Liver (tissue), 9 donors: ENCODE data around the gene GDF2. TPM values are rescaled to one million over a fixed set of nuclear protein-coding genes. Genes with fewer than 3 reads are reported as not detected.

Experiments used
- DNase-seq: peaks from one replicate; pipeline ENCODE4 v3.0.0-alpha.2; 2017; ENCODE audit warnings: low spot score
- H3K27ac ChIP-seq, 2 donors: one replicate each; pipeline ENCODE4 v1.7.0; 2013; ENCODE audit warnings: inconsistent platforms in 2 of 2, low read length in 2 of 2, control low read depth in 1 of 2, low read depth in 1 of 2, mild to moderate bottlenecking in 1 of 2
- H3K27me3 ChIP-seq, 4 donors: one replicate each; pipeline versions ENCODE4 v1.6.1 to v1.7.0; 2013; ENCODE audit warnings: low read length in 3 of 4, inconsistent platforms in 1 of 4, mild to moderate bottlenecking in 1 of 4, moderate library complexity in 1 of 4; ENCODE audit not compliant: control insufficient read depth in 4 of 4, insufficient read depth in 4 of 4
- H3K36me3 ChIP-seq, 4 donors: one replicate each; pipeline versions ENCODE4 v1.6.1 to v1.7.0; 2013; ENCODE audit warnings: low read length in 3 of 4, mild to moderate bottlenecking in 3 of 4, low read depth in 1 of 4, moderate library complexity in 1 of 4; ENCODE audit not compliant: control insufficient read depth in 4 of 4, insufficient read depth in 3 of 4
- H3K4me1 ChIP-seq, 4 donors: one replicate each; pipeline versions ENCODE4 v1.6.1 to v1.7.0; 2013; ENCODE audit warnings: low read length in 3 of 4, mild to moderate bottlenecking in 3 of 4, moderate library complexity in 1 of 4; ENCODE audit not compliant: control insufficient read depth in 4 of 4, insufficient read depth in 4 of 4
- H3K4me3 ChIP-seq, 3 donors: one replicate each; pipeline versions ENCODE4 v1.6.1 to v1.7.0; 2013; ENCODE audit warnings: low read length in 3 of 3, control low read depth in 1 of 3, low read depth in 1 of 3, mild to moderate bottlenecking in 1 of 3
- H3K9ac ChIP-seq, 2 donors: one replicate each; pipeline ENCODE4 v1.7.0; 2013; ENCODE audit warnings: low read length in 2 of 2, mild to moderate bottlenecking in 2 of 2, moderate library complexity in 2 of 2, control low read depth in 1 of 2, low read depth in 1 of 2
- H3K9me3 ChIP-seq, 4 donors: one replicate each; pipeline versions ENCODE4 v1.6.1 to v1.7.0; 2013; ENCODE audit warnings: low read length in 3 of 4; ENCODE audit not compliant: control insufficient read depth in 4 of 4
- ATF3 ChIP-seq: IDR thresholded peaks from 2 replicates; pipeline ENCODE4 v1.6.1; 2016; ENCODE audit warnings: antibody characterized with exemption
- EGR1 ChIP-seq, 2 donors: IDR thresholded peaks; 2 replicates each; pipeline ENCODE4 v1.6.1; 2016 to 2018; ENCODE audit warnings: antibody characterized with exemption in 2 of 2, low read depth in 2 of 2
- FOXA1 ChIP-seq: IDR thresholded peaks from 2 replicates; pipeline ENCODE4 v1.6.1; 2016; ENCODE audit warnings: antibody characterized with exemption
- FOXA2 ChIP-seq: IDR thresholded peaks from 2 replicates; pipeline ENCODE4 v1.6.1; 2016; ENCODE audit warnings: antibody characterized with exemption
- GABPA ChIP-seq, 2 donors: IDR thresholded peaks in 1 of 2; conservative IDR thresholded peaks in 1 of 2; 2 replicates each; pipeline ENCODE4 v1.6.1; 2016; ENCODE audit warnings: antibody characterized with exemption in 2 of 2, mild to moderate bottlenecking in 1 of 2, moderate library complexity in 1 of 2
- HNF4A ChIP-seq, 2 donors: conservative IDR thresholded peaks; 2 replicates each; pipeline ENCODE4 v1.6.1; 2016; ENCODE audit warnings: antibody characterized with exemption in 2 of 2, mild to moderate bottlenecking in 2 of 2
- HNF4G ChIP-seq: IDR thresholded peaks from 2 replicates; pipeline ENCODE4 v1.6.1; 2016; ENCODE audit warnings: antibody characterized with exemption
- NR2F2 ChIP-seq: IDR thresholded peaks from 2 replicates; pipeline ENCODE4 v1.6.1; 2016; ENCODE audit warnings: antibody characterized with exemption
- RAD21 ChIP-seq, 2 donors: IDR thresholded peaks; 2 replicates each; pipeline ENCODE4 v1.6.1; 2016; ENCODE audit warnings: antibody characterized with exemption in 2 of 2, mild to moderate bottlenecking in 2 of 2
- REST ChIP-seq: IDR thresholded peaks from 2 replicates; pipeline ENCODE4 v1.6.1; 2016; ENCODE audit warnings: antibody characterized with exemption, mild to moderate bottlenecking
- RXRA ChIP-seq, 2 donors: IDR thresholded peaks; 2 replicates each; pipeline ENCODE4 v1.6.1; 2017 to 2018; ENCODE audit warnings: antibody characterized with exemption in 2 of 2, mild to moderate bottlenecking in 1 of 2
- SP1 ChIP-seq: IDR thresholded peaks from 2 replicates; pipeline ENCODE4 v1.6.1; 2018; ENCODE audit warnings: antibody characterized with exemption, mild to moderate bottlenecking
- TAF1 ChIP-seq: conservative IDR thresholded peaks from 2 replicates; pipeline ENCODE4 v1.6.1; 2016; ENCODE audit warnings: antibody characterized with exemption, mild to moderate bottlenecking
- YY1 ChIP-seq: IDR thresholded peaks from 2 replicates; pipeline ENCODE4 v1.6.1; 2016; ENCODE audit warnings: antibody characterized with exemption, mild to moderate bottlenecking
- WGBS: extraction: QIAGEN DNeasy Blood & Tissue Kit; methylation state at CpG from one replicate; pipeline ENCODE4 v1.1.7; 2013; 5-methylcytosine and 5-hydroxymethylcytosine counted together
- polyA plus RNA-seq, 2 donors: library from polyadenylated mRNA; stranded (reverse) in 1 of 2; unstranded in 1 of 2; fragments of 200-250 nt in 1 of 2; fragments of >200 nt in 1 of 2; fragmentation: Nextera tagmentation in 1 of 2; extraction: Ambion mirVana in 1 of 2; gene quantifications; one replicate each; pipeline versions ENCODE4 v1.2.1 to v1.2.3, GENCODE V29; 2013 to 2015
- total RNA-seq, 2 donors: library from RNA; depleted of rRNA; stranded (reverse); fragments of >200 nt; gene quantifications; one replicate each; pipeline ENCODE4 v1.2.3, GENCODE V29; 2014
- TF ChIP-seq, protein P1 (sequence below): IDR thresholded peaks from 2 replicates; pipeline ENCODE4 v1.6.1; 2016; ENCODE audit warnings: antibody characterized with exemption
- TF ChIP-seq, protein P2 (sequence below): fragments of 150-350 bp; IDR thresholded peaks from 2 replicates; pipeline ENCODE4 v1.5.1; 2017; ENCODE audit warnings: improper control_type of control experiment, low read depth, low read length; ENCODE audit not compliant: missing input control
- TF ChIP-seq, protein P3 (sequence below): IDR thresholded peaks from 2 replicates; pipeline ENCODE4 v1.6.1; 2016; ENCODE audit warnings: antibody characterized with exemption
- donor health status: healthy.
- donor health status: healthy.
- donor health status: healthy.
- donor health status: healthy.
- donor health status: healthy.

The GDF2 gene
- total and polyA plus RNA-seq, 4 donors, result 5.6 to 26.9 (median 14.5) TPM

- WGBS, result 88% methylated on average over 6 of the region's 6 CpGs
- DNase-seq, result no peak
- Histone ChIP-seq H3K4me3 (no peak overlapping the region), H3K27ac (no peak overlapping the region), H3K36me3 (no peaks in the 10 kb centered on the region), H3K9me3 (no peaks in the 10 kb centered on the region), H3K4me1 (peaks cover 0 to 12% (median 4%) of the 10 kb centered on the region in 4 donors), H3K9ac (no peak overlapping the region), H3K27me3 (no peaks in the 10 kb centered on the region)
- TF ChIP-seq FOXA2, result no peak
- TF ChIP-seq GABPA (IDR thresholded peaks at IDR 0.05 in 1 of 2, conservative IDR thresholded peaks at IDR 0.05 in 1 of 2), result no peak
- no peak for TF ChIP-seq EGR1 (IDR thresholded peaks at IDR 0.05; ENCODE audit: low read depth in 2 of 2)
- no peak for TF ChIP-seq TAF1
- TF ChIP-seq FOXA1, result no peak
- TF ChIP-seq HNF4A (conservative IDR thresholded peaks at IDR 0.05), result no peak
- TF ChIP-seq RAD21 (IDR thresholded peaks at IDR 0.05), result no peak
- TF ChIP-seq YY1, result no peak
- TF ChIP-seq RXRA (IDR thresholded peaks at IDR 0.05), result no peak
- no peak for TF ChIP-seq HNF4G
- no peak for TF ChIP-seq SP1
- TF ChIP-seq, protein P1, sequence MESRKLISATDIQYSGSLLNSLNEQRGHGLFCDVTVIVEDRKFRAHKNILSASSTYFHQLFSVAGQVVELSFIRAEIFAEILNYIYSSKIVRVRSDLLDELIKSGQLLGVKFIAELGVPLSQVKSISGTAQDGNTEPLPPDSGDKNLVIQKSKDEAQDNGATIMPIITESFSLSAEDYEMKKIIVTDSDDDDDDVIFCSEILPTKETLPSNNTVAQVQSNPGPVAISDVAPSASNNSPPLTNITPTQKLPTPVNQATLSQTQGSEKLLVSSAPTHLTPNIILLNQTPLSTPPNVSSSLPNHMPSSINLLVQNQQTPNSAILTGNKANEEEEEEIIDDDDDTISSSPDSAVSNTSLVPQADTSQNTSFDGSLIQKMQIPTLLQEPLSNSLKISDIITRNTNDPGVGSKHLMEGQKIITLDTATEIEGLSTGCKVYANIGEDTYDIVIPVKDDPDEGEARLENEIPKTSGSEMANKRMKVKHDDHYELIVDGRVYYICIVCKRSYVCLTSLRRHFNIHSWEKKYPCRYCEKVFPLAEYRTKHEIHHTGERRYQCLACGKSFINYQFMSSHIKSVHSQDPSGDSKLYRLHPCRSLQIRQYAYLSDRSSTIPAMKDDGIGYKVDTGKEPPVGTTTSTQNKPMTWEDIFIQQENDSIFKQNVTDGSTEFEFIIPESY, result no peak
- TF ChIP-seq, protein P2, sequence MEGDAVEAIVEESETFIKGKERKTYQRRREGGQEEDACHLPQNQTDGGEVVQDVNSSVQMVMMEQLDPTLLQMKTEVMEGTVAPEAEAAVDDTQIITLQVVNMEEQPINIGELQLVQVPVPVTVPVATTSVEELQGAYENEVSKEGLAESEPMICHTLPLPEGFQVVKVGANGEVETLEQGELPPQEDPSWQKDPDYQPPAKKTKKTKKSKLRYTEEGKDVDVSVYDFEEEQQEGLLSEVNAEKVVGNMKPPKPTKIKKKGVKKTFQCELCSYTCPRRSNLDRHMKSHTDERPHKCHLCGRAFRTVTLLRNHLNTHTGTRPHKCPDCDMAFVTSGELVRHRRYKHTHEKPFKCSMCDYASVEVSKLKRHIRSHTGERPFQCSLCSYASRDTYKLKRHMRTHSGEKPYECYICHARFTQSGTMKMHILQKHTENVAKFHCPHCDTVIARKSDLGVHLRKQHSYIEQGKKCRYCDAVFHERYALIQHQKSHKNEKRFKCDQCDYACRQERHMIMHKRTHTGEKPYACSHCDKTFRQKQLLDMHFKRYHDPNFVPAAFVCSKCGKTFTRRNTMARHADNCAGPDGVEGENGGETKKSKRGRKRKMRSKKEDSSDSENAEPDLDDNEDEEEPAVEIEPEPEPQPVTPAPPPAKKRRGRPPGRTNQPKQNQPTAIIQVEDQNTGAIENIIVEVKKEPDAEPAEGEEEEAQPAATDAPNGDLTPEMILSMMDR, result no peak
Measured at GRCh38 chr10:47333532-47333931, 11.3 kb downstream of the GDF2 start.

GRCh38 chr10:47334466-47335295, 12.4 kb downstream of the GDF2 start:
- WGBS, result 90% methylated on average over 8 of the region's 8 CpGs
- Histone ChIP-seq H3K36me3 (no peaks in the 10 kb centered on the region), H3K4me1 (peaks cover 0 to 12% (median 4%) of the 10 kb centered on the region in 4 donors), H3K27me3 (no peaks in the 10 kb centered on the region), H3K27ac (no peak overlapping the region), H3K4me3 (no peak overlapping the region), H3K9ac (no peak overlapping the region), H3K9me3 (no peaks in the 10 kb centered on the region)
- no peak for DNase-seq
- TF ChIP-seq SP1 (no peak), NR2F2 (no peak), ATF3 (no peak), FOXA1 (no peak), REST (no peak)
- TF ChIP-seq, protein P3, sequence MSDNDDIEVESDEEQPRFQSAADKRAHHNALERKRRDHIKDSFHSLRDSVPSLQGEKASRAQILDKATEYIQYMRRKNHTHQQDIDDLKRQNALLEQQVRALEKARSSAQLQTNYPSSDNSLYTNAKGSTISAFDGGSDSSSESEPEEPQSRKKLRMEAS, result no peak
- TF ChIP-seq, protein P2, result no peak
